WERI-Rb-1 (cell line): ENCODE measurements around the gene C1orf56.

Experiments
- DNase-seq: peaks from one replicate; pipeline ENCODE4 v3.0.0-alpha.2; 2020
- H3K27ac ChIP-seq: fragments of 250-450 bp; sonication (Bioruptor Pico); 2 replicates; pipeline ENCODE4 v1.5.1; 2020; ENCODE audit warnings: mild to moderate bottlenecking, moderate library complexity
- H3K27me3 ChIP-seq: fragments of 250-450 bp; sonication (Bioruptor Pico); 2 replicates; pipeline ENCODE4 v1.5.1; 2021; ENCODE audit warnings: mild to moderate bottlenecking, low read depth, moderate library complexity; ENCODE audit not compliant: insufficient read depth, severe bottlenecking
- H3K36me3 ChIP-seq: fragments of 250-450 bp; sonication (Bioruptor Pico); 2 replicates; pipeline ENCODE4 v1.5.1; 2020; ENCODE audit warnings: mild to moderate bottlenecking, moderate library complexity
- H3K4me3 ChIP-seq: 2 replicates; pipeline ENCODE4 v1.5.1; 2011; ENCODE audit warnings: low read depth, mild to moderate bottlenecking, control low read depth, low read length
- H3K9me3 ChIP-seq: fragments of 250-450 bp; sonication (Bioruptor Pico); 2 replicates; pipeline ENCODE4 v1.5.1; 2021; ENCODE audit warnings: mild to moderate bottlenecking, moderate library complexity; ENCODE audit not compliant: severe bottlenecking
- CTCF ChIP-seq: IDR thresholded peaks from 2 replicates; pipeline ENCODE4 v1.5.1; 2011; ENCODE audit warnings: low read depth, mild to moderate bottlenecking, control low read depth, inconsistent platforms, low read length

Gene C1orf56

GRCh38 chr1:151011154-151011850 lies 36.2 kb upstream of the C1orf56 start:
- Histone ChIP-seq H3K27ac (no peak overlapping the region), H3K27me3 (no peaks in the 10 kb centered on the region), H3K9me3 (no peaks in the 10 kb centered on the region), H3K4me3 (no peak overlapping the region), H3K36me3 (peaks cover 10% of the 10 kb centered on the region)
- TF ChIP-seq CTCF: no peak
- no peak for DNase-seq

GRCh38 chr1:151012684-151013471 lies 34.7 kb upstream of the C1orf56 start:
- TF ChIP-seq CTCF: no peak
- H3K27ac ChIP-seq: no peak overlapping the region
- no peaks in the 10 kb centered on the region for H3K9me3 ChIP-seq
- no peaks in the 10 kb centered on the region for H3K27me3 ChIP-seq
- DNase-seq: no peak
- H3K4me3 ChIP-seq: no peak overlapping the region
- H3K36me3 ChIP-seq: peaks cover 16% of the 10 kb centered on the region

- peaks cover 22% of the 10 kb centered on the region for H3K36me3 ChIP-seq
Observed at GRCh38 chr1:151013518-151013917, 34.0 kb upstream of the C1orf56 start.

GRCh38 chr1:151024540-151025146 lies 22.9 kb upstream of the C1orf56 start:
- peak; percentile 99 for TF ChIP-seq CTCF
- peak; percentile 97 for DNase-seq
- H3K9me3 ChIP-seq: no peaks in the 10 kb centered on the region
- H3K36me3 ChIP-seq: peaks cover 75% of the 10 kb centered on the region
- H3K27me3 ChIP-seq: no peaks in the 10 kb centered on the region
- H3K27ac ChIP-seq: no peak overlapping the region
- H3K4me3 ChIP-seq: no peak overlapping the region

More at GRCh38 chr1:151013518-151013917, 34.0 kb upstream of the C1orf56 start:
- Histone ChIP-seq H3K27ac (no peak overlapping the region), H3K9me3 (no peaks in the 10 kb centered on the region), H3K4me3 (no peak overlapping the region), H3K27me3 (no peaks in the 10 kb centered on the region)
- DNase-seq: no peak
- no peak for TF ChIP-seq CTCF

GRCh38 chr1:151026460-151026859 lies 21.1 kb upstream of the C1orf56 start:
- DNase-seq: no peak
- H3K27me3 ChIP-seq: no peaks in the 10 kb centered on the region
- TF ChIP-seq CTCF: no peak
- H3K36me3 ChIP-seq: peaks cover 85% of the 10 kb centered on the region
- no peak overlapping the region for H3K4me3 ChIP-seq
- H3K27ac ChIP-seq: no peak overlapping the region
- no peaks in the 10 kb centered on the region for H3K9me3 ChIP-seq
